ENCODE results near the gene PRSS16.

Gene PRSS16

DNA sequence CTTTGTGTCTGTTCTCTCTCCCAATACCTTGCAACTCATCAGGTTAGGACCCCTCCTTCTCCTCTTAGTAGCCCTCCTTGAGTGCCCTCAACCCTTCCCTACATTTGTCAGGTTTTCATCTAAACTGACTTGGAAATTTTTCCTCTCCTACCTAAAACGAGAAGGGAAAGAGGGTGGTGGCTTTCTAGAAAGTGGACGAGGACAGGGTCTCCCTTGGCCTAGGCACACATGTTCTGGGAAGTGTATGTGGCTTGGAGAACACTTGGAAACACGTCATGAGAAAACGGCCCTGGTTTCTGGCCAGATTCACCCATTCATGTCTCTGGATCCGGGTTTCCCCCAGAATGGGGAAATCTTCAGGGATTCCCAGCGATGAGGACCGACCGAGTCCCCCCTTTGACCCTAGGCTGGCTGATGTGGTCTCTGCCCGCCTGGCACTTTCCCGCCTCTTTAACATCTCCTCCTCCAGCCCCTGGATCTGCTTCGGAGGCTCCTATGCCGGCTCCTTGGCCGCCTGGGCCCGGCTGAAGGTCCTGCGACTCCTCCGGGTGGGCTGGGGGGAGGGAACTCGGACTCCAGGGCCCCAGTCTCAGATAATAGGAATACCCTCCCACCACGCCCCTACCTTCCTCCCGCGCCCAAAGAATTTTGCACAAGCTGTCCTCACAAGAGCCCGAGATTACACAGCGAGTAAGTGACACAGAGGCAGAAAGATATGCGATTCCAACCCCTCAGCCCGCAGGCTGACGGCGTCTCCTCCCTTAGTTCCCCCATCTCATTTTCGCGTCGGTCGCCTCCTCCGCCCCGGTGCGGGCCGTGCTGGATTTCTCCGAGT is 3.0 kb downstream of the PRSS16 start:
- DNase-seq (ENCODE audit: extremely low read depth, low read depth) = no peak
- TF ChIP-seq, protein P1, sequence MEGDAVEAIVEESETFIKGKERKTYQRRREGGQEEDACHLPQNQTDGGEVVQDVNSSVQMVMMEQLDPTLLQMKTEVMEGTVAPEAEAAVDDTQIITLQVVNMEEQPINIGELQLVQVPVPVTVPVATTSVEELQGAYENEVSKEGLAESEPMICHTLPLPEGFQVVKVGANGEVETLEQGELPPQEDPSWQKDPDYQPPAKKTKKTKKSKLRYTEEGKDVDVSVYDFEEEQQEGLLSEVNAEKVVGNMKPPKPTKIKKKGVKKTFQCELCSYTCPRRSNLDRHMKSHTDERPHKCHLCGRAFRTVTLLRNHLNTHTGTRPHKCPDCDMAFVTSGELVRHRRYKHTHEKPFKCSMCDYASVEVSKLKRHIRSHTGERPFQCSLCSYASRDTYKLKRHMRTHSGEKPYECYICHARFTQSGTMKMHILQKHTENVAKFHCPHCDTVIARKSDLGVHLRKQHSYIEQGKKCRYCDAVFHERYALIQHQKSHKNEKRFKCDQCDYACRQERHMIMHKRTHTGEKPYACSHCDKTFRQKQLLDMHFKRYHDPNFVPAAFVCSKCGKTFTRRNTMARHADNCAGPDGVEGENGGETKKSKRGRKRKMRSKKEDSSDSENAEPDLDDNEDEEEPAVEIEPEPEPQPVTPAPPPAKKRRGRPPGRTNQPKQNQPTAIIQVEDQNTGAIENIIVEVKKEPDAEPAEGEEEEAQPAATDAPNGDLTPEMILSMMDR (IDR thresholded peaks at IDR 0.05; ENCODE audit: low read depth, low read length) = no peak

DNA sequence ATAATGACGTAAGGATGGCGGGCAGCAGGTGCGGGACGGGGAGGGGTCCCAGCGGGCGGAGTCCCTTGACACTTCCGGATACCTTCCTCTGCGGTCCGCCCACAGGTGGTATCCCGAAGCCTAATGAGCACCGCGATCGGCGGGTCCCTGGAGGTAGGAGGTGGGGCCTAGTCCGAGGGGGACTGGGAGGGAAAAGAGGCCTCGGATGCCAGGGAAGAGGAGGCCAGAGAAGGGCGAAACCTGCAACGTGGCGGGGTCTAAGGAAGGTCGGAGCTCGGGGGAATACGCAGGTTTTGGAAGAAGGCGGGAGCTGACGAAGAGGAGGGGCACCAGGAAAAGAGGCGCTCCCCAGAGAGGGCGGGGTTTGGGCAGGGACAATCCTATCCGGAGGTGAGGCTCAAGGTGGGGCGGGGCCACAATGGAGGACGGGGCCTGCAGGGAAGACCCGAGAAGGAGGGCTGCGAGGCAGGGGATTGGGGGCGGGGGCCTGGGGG is 3.7 kb downstream of the PRSS16 start:
- TF ChIP-seq, protein P1 (IDR thresholded peaks at IDR 0.05; ENCODE audit: low read depth, low read length) = no peak
- no peak for DNase-seq (ENCODE audit: extremely low read depth, low read depth)

DNA sequence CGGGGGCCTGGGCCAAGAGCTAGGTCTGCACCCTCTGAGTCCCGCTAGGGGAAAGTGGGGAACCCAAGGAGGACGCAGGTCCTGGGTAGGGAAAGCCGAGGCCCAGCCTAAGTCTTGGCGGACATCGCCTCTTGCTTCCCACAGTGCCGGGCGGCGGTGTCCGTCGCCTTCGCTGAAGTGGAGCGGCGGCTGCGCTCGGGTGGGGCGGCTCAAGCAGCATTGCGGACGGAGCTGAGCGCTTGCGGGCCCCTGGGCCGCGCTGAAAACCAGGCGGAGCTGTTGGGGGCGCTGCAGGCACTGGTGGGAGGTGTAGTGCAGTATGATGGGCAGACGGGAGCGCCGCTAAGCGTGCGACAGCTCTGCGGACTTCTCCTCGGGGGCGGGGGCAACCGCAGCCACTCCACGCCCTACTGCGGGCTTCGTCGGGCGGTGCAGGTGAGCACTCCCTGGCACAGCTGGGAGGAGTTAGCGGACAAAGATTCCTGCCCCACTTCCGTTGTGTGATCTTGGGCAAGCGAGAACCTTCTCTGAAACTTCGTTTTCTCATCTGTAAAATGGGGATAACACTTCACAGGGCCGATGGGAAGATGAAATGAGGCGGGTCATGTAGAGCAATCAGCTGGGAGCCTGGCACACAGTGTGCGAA is 4.2 kb downstream of the PRSS16 start:
- DNase-seq (ENCODE audit: extremely low read depth, low read depth) = no peak
- TF ChIP-seq, protein P1 (IDR thresholded peaks at IDR 0.05; ENCODE audit: low read depth, low read length) = peak; percentile 36

DNA sequence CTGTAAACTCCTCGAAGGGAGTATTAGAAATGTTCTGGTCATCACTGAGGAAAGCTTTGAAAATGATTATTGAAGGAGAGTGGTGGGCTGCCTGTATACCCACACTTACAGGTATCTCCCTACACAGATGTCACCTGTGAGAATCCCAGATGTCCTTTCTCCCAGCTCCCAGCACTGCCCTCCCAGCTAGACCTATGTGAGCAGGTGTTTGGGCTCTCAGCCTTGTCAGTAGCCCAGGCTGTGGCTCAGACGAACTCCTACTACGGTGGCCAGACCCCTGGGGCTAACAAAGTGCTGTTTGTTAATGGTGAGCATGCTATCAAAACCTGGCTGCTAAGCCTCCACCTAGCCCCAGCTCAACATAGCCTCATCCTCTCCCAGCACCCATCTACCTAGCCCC is 7.1 kb downstream of the PRSS16 start:
- DNase-seq (ENCODE audit: extremely low read depth, low read depth) = no peak
- TF ChIP-seq, protein P1 (IDR thresholded peaks at IDR 0.05; ENCODE audit: low read depth, low read length) = no peak

DNA sequence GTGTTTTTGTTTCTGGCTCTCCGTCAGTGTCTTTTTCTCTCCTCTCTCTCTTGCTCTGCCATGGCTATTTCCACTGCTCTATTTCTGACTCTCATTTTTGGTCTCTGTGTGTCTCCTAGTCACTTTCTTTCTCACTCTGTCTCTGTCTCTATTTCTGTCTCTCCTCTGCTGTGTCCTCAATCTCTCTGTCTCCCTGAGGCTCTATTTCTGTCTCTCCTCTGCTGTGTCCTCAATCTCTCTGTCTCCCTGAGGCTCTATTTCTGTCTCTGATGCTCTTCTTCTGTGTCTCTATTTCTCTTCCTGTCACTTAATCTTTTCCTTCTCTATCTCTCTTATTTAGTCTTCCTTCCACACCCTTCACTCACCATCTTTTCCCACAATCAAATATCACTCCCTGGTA is 8.4 kb downstream of the PRSS16 start:
- DNase-seq (ENCODE audit: extremely low read depth, low read depth) = no peak
- TF ChIP-seq, protein P1 (IDR thresholded peaks at IDR 0.05; ENCODE audit: low read depth, low read length) = no peak

DNA sequence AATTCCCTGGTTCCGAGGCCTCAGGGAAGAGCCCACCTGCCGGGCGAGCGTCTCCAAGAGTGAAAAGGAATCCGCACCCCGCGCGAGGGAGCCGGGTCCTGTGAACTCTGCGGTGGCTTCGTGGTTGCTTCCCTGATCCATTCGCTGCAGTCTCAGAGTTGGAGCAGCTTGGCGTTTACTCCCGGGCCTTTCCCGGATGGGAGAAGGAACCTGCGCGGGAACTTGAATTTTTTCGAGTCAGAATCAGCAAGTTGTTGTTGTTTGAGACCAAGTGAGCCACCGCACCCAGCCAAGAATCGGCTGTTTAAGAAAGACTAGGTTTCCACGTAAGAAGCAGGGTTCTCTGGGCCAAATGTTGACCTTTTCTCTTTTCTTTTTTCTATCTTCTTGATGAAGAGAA is 12.9 kb downstream of the PRSS16 start:
- no peak for DNase-seq (ENCODE audit: extremely low read depth, low read depth)
- TF ChIP-seq, protein P1 (IDR thresholded peaks at IDR 0.05; ENCODE audit: low read depth, low read length) = no peak

DNA sequence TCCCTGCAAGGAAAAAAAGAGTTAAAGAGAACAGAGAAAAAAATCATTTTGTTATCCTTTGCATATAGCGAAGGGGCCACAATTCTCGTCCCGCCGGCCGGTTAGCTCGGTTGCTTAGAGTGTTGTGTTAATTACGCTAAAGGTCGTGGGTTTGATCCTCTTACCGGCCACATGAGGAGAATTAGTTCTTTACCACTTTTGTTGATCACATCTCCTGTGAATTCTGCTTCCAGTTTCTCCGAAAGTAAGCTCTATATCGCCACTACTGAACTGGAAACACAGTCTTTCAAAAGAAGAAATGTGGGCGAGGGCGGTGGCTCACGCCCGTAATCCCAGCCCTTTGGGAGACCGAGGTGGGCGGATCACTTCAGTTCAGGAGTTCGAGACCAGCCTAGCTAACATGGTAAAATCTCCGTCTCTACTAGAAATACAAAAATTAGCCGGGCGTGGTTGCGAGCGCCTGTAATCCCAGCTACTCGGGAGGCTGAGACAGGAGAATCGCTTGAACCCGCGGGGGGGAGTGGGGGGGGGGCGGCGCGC is 13.4 kb downstream of the PRSS16 start:
- DNase-seq (ENCODE audit: extremely low read depth, low read depth) = no peak
- TF ChIP-seq, protein P1 (IDR thresholded peaks at IDR 0.05; ENCODE audit: low read depth, low read length) = no peak

Measured in AG09319 (cell line).